Upper lobe of left lung (tissue), 6 donors: ENCODE data around the gene TMEM150A. TPM values are rescaled to one million over a fixed set of nuclear protein-coding genes. Genes with fewer than 3 reads are reported as not detected.

Experiments
- ATAC-seq, 2 donors: fragments of 200-7000 bp; cut with Tn5 transposase; one replicate each; pipeline ENCODE4 v1.9.1; 2022; ENCODE audit warnings: mild to moderate bottlenecking in 2 of 2, moderate library complexity in 2 of 2; ENCODE audit not compliant: low FRiP score in 2 of 2
- DNase-seq, 2 donors: peaks; one replicate each; pipeline ENCODE4 v3.0.0-alpha.2; 2019 to 2020
- H3K27ac ChIP-seq, 4 donors: fragments of 200-600 bp; sonication (generic); one replicate each; pipeline ENCODE4 v1.5.1; 2016 to 2019
- H3K27me3 ChIP-seq, 4 donors: fragments of 200-600 bp; sonication (generic); one replicate each; pipeline ENCODE4 v1.5.1; 2017 to 2019
- H3K36me3 ChIP-seq, 4 donors: fragments of 200-600 bp; sonication (generic); one replicate each; pipeline ENCODE4 v1.5.1; 2016 to 2019
- H3K4me1 ChIP-seq, 4 donors: fragments of 200-600 bp; sonication (generic); one replicate each; pipeline ENCODE4 v1.5.1; 2018 to 2019
- H3K4me3 ChIP-seq, 4 donors: fragments of 200-600 bp; sonication (generic); one replicate each; pipeline ENCODE4 v1.5.1; 2017 to 2019; ENCODE audit warnings: mild to moderate bottlenecking in 2 of 4, moderate library complexity in 1 of 4
- H3K9me3 ChIP-seq, 4 donors: fragments of 200-600 bp; sonication (generic); one replicate each; pipeline ENCODE4 v1.5.1; 2018 to 2019
- CTCF ChIP-seq, 6 experiments: fragments of 450-650 bp in 4 of 6; fragments of 200-600 bp in 2 of 6; sonication (generic) in 2 of 6; IDR thresholded peaks; one replicate each; pipeline ENCODE4 v1.5.1; 2016 to 2019; ENCODE audit warnings: antibody characterized with exemption in 6 of 6
- EP300 ChIP-seq, 4 donors: sonication (generic); formaldehyde crosslinking; IDR thresholded peaks; one replicate each; pipeline ENCODE4 v1.5.1; 2017; ENCODE audit warnings: antibody characterized with exemption in 4 of 4, control low read depth in 2 of 4
- POLR2A ChIP-seq, 4 donors: fragments of 450-650 bp; IDR thresholded peaks; one replicate each; pipeline ENCODE4 v1.5.1; 2016 to 2017; ENCODE audit warnings: antibody characterized with exemption in 4 of 4, mild to moderate bottlenecking in 2 of 4
- POLR2AphosphoS5 ChIP-seq, 2 donors: sonication (generic); formaldehyde crosslinking; IDR thresholded peaks; one replicate each; pipeline ENCODE4 v1.5.1; 2017; ENCODE audit warnings: antibody characterized with exemption in 2 of 2
- WGBS, 2 donors: methylation state at CpG; one replicate each; pipeline ENCODE4 v1.1.5; 2017 to 2018; 5-methylcytosine and 5-hydroxymethylcytosine counted together
- total RNA-seq, 6 donors: library from RNA; depleted of rRNA in 4 of 6; stranded (reverse); fragments of >200 nt in 4 of 6; gene quantifications; one replicate each; pipeline versions ENCODE4 v1.1.0 to v1.2.1, GENCODE V29; 2016 to 2021
- donor health status: DM: no; HTN: no; CAD: no; lungs with moderate emphysema.
- donor health status: DM: no; HTN: yes; CAD: no; lungs with severe emphysema.

TMEM150A gene
- total RNA-seq, 6 donors from 2014 or later: 18.9 to 45.8 (median 32.0) TPM

GRCh38 chr2:85597241-85597640, 5.3 kb downstream of the TMEM150A start:
- Histone ChIP-seq H3K4me1 (peaks cover 26 to 51% (median 39%) of the 10 kb centered on the region in 4 donors), H3K27ac (peak overlapping the region in 1 of 4 donors; percentile 96), H3K36me3 (peaks cover 9 to 46% (median 23%) of the 10 kb centered on the region in 4 donors), H3K27me3 (no peaks in the 10 kb centered on the region), H3K4me3 (no peak overlapping the region), H3K9me3 (no peaks in the 10 kb centered on the region)
- 79 to 87% methylated on average over 5 of the region's 5 CpGs for WGBS, 2 donors
- no peak for TF ChIP-seq EP300 (IDR thresholded peaks at IDR 0.05)
- TF ChIP-seq POLR2AphosphoS5 (IDR thresholded peaks at IDR 0.05): no peak
- no peak for TF ChIP-seq POLR2A (IDR thresholded peaks at IDR 0.05)
- no peak for TF ChIP-seq CTCF (IDR thresholded peaks at IDR 0.05)
- ATAC-seq (no peak), DNase-seq (no peak)

GRCh38 chr2:85596486-85597143, 5.9 kb downstream of the TMEM150A start:
- 65 to 73% methylated on average over 1 to 3 of the region's 3 CpGs for WGBS, 2 donors
- H3K27ac ChIP-seq: peak overlapping the region; percentile 86 to 97 (median 94)
- peaks cover 9 to 46% (median 23%) of the 10 kb centered on the region in 4 donors for H3K36me3 ChIP-seq
- no peaks in the 10 kb centered on the region for H3K27me3 ChIP-seq
- ATAC-seq: no peak
- H3K9me3 ChIP-seq: no peaks in the 10 kb centered on the region
- TF ChIP-seq EP300 (IDR thresholded peaks at IDR 0.05) (no peak), CTCF (IDR thresholded peaks at IDR 0.05) (no peak), POLR2AphosphoS5 (IDR thresholded peaks at IDR 0.05) (no peak), POLR2A (IDR thresholded peaks at IDR 0.05) (no peak)
- peak overlapping the region; percentile 34 to 88 (median 83) for H3K4me3 ChIP-seq
- H3K4me1 ChIP-seq: peaks cover 30 to 50% (median 41%) of the 10 kb centered on the region in 4 donors
- no peak for DNase-seq

GRCh38 chr2:85596026-85596333, 6.5 kb downstream of the TMEM150A start:
- Histone ChIP-seq H3K4me1 (peaks cover 30 to 50% (median 41%) of the 10 kb centered on the region in 4 donors), H3K4me3 (peak overlapping the region; percentile 34 to 88 (median 83)), H3K27me3 (no peaks in the 10 kb centered on the region), H3K9me3 (no peaks in the 10 kb centered on the region), H3K36me3 (peaks cover 9 to 46% (median 23%) of the 10 kb centered on the region in 4 donors), H3K27ac (peak overlapping the region; percentile 86 to 97 (median 94))
- TF ChIP-seq CTCF (IDR thresholded peaks at IDR 0.05) (no peak), POLR2A (IDR thresholded peaks at IDR 0.05) (no peak), POLR2AphosphoS5 (IDR thresholded peaks at IDR 0.05) (no peak)
- ATAC-seq (no peak), DNase-seq (no peak)
- 1 to 2% methylated on average over 9 to 10 of the region's 10 CpGs for WGBS, 2 donors

- TF ChIP-seq POLR2A (IDR thresholded peaks at IDR 0.05) (peak in 3 of 4 donors; percentile 59 to 93 (median 66)), EP300 (IDR thresholded peaks at IDR 0.05) (peak in 1 of 4 donors; percentile 10), CTCF (IDR thresholded peaks at IDR 0.05) (no peak), POLR2AphosphoS5 (IDR thresholded peaks at IDR 0.05) (peak; percentile 85 to 97)
- Histone ChIP-seq H3K36me3 (peaks cover 9 to 42% (median 23%) of the 10 kb centered on the region in 4 donors), H3K27ac (peak within 1 kb of the TSS; percentile 86 to 97 (median 94)), H3K9me3 (no peaks in the 10 kb centered on the region), H3K4me1 (peaks cover 35 to 53% (median 42%) of the 10 kb centered on the region in 4 donors), H3K4me3 (peak within 1 kb of the TSS; percentile 34 to 88 (median 83)), H3K27me3 (no peaks in the 10 kb centered on the region)
- DNase-seq: peak; percentile 87 to 99
- ATAC-seq: peak; percentile 96 to 97
- 0% methylated on average over 33 to 47 of the region's 47 CpGs for WGBS, 2 donors
These were observed 7.0 kb downstream of the TMEM150A start, which contains the start of gene RNF181 for GRCh38 chr2:85595301-85596025. RNF181 (plus strand) TSS chr2:85595745; CDS start chr2:85595764, 19 bp downstream.
